GM18951 (cell line): ENCODE data around the gene KCNH1.

ENCODE experiments used
- POLR2A ChIP-seq: IDR thresholded peaks from 4 replicates; pipeline ENCODE4 v1.6.1; 2011; ENCODE audit warnings: mild to moderate bottlenecking; ENCODE audit not compliant: insufficient read length, insufficient read depth; ENCODE audit errors: extremely low read depth
- in situ Hi-C: fragments of 300-500 bp; cut with MboI; formaldehyde crosslinking; loops from one replicate; pipeline ENCODE4 v1.12.0; 2022; ENCODE audit warnings: low sequenced_read_pairs, mixed read lengths, inconsistent platforms; ENCODE audit not compliant: unreplicated experiment

The KCNH1 gene, protein sequence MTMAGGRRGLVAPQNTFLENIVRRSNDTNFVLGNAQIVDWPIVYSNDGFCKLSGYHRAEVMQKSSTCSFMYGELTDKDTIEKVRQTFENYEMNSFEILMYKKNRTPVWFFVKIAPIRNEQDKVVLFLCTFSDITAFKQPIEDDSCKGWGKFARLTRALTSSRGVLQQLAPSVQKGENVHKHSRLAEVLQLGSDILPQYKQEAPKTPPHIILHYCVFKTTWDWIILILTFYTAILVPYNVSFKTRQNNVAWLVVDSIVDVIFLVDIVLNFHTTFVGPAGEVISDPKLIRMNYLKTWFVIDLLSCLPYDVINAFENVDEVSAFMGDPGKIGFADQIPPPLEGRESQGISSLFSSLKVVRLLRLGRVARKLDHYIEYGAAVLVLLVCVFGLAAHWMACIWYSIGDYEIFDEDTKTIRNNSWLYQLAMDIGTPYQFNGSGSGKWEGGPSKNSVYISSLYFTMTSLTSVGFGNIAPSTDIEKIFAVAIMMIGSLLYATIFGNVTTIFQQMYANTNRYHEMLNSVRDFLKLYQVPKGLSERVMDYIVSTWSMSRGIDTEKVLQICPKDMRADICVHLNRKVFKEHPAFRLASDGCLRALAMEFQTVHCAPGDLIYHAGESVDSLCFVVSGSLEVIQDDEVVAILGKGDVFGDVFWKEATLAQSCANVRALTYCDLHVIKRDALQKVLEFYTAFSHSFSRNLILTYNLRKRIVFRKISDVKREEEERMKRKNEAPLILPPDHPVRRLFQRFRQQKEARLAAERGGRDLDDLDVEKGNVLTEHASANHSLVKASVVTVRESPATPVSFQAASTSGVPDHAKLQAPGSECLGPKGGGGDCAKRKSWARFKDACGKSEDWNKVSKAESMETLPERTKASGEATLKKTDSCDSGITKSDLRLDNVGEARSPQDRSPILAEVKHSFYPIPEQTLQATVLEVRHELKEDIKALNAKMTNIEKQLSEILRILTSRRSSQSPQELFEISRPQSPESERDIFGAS

DNA sequence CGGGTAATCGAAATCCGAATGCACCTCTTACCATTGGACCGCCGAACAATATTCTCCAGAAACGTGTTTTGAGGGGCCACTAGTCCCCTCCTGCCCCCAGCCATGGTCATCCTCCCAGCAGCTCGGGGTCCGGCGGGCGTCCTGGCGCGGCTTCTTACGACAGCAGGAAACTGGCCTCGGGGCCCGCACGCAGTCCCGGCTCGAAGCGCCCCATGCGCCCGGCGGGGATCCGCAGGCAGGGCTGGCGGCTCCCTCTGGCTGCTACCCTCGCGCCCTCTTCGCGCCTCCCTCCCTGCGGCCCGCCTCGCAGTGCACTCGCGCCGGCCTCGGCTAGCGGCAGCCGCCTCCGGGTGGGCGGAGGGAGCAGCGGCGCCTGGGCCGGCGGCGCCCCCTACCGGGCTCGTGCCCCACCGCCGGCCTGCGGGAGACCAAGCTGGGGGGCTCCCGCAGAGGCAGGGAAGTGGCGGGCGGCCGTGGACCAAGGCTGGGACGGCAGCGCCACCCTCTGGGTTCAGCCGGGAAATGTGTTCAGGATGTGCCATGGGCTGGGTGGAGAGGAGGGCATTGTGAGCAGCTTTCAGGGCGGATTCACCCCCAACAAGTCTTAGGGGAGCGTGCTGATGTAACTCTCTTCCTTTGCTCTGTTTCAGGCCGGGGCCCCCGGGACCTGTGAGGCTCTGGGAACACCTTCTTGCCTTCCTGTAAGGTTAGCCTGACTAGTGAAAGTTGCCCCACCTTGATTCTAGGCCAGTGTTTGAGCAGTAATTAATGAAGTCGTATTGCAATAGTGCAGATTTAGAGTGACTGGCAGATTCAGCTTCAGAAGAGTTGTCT is at the start of gene KCNH1:
TSS of gene KCNH1 (minus strand) at position 313 of the 834 bp plus-strand sequence. CDS start at position 110, 203 bp downstream.
- no peak for TF ChIP-seq POLR2A
- in situ Hi-C loops, result loop anchor here (25.0 kb wide), 2 partner anchors 547 to 672 kb away; no protein-coding TSS in a partner anchor

GRCh38 chr1:211182746-211183145 is 48.8 kb upstream of the KCNH1 start:
- TF ChIP-seq POLR2A, result no peak
- in situ Hi-C loops, result no loop called here

GRCh38 chr1:211174375-211174774 is 40.4 kb upstream of the KCNH1 start:
- no peak for TF ChIP-seq POLR2A
- in situ Hi-C loops, result no loop called here

DNA sequence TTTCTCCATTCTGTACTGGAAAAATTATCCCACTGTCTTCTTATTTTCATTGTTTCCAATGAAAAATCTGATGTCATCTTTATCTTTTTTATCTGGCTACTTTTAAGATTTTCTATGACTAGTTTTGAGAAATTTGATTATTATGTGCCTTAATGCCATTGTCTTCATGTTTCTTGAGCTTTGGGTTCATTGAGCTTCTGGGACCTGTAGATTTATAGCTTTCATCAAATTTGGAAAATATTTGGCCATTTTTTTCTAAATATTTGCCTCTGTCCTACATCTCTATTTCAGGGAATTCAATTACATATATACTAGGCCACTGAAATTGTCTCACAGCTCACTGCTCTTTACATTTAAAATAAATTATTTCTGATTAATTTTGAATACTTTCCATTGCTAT is 38.7 kb upstream of the KCNH1 start:
- in situ Hi-C loops, result no loop called here
- no peak for TF ChIP-seq POLR2A

GRCh38 chr1:211169353-211169752 is 35.4 kb upstream of the KCNH1 start:
- no peak for TF ChIP-seq POLR2A
- in situ Hi-C loops, result no loop called here

GRCh38 chr1:211158866-211159265 is 24.9 kb upstream of the KCNH1 start:
- in situ Hi-C loops, result no loop called here
- no peak for TF ChIP-seq POLR2A

GRCh38 chr1:211155040-211155439 is 21.1 kb upstream of the KCNH1 start:
- no peak for TF ChIP-seq POLR2A
- in situ Hi-C loops, result no loop called here

DNA sequence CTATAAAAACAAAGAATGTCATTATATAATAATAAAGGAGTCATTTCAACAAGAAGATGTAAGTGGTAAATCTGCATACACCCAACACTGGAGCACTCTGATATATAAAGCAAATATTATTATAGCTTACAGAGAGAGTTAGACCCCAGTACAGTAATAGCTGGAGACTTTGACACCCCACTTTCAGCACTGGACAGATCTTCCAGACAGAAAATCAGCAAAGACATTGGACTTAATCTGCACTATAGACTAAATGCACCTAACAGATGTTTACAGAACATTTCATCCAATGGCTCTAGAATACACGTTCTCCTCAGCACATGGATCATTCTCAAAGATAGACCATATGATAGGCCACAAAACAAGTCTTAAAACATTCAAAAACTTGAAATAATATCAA is 20.0 kb upstream of the KCNH1 start:
- in situ Hi-C loops, result no loop called here
- no peak for TF ChIP-seq POLR2A

DNA sequence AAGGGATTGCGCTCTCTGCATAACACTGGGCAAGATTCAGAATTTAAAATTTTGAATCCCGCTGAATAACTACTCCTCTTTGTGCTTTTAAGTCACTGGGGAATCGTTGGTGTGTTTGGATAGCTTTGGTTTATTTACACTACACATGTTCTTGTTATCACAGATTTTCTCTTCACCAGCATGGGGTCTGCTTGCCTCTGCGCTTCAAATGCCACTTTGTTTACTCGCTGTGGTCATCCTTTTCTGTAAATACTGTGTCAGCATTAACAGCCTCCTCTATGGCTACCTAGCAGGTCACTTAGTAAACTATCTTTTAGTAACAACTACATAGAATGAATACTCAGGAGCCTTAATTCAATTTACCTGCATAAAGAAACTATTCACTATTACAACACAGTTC is 14.4 kb upstream of the KCNH1 start:
- in situ Hi-C loops, result loop anchor here (25.0 kb wide), 2 partner anchors 561 to 686 kb away; no protein-coding TSS in a partner anchor
- no peak for TF ChIP-seq POLR2A

- no peak for TF ChIP-seq POLR2A
- in situ Hi-C loops, result loop anchor here (25.0 kb wide), 2 partner anchors 559 to 684 kb away; no protein-coding TSS in a partner anchor
Observed at GRCh38 chr1:211145944-211146343, 12.0 kb upstream of the KCNH1 start.

- TF ChIP-seq POLR2A, result no peak
Observed at GRCh38 chr1:211135342-211135950, 1.5 kb upstream of the KCNH1 start.

DNA sequence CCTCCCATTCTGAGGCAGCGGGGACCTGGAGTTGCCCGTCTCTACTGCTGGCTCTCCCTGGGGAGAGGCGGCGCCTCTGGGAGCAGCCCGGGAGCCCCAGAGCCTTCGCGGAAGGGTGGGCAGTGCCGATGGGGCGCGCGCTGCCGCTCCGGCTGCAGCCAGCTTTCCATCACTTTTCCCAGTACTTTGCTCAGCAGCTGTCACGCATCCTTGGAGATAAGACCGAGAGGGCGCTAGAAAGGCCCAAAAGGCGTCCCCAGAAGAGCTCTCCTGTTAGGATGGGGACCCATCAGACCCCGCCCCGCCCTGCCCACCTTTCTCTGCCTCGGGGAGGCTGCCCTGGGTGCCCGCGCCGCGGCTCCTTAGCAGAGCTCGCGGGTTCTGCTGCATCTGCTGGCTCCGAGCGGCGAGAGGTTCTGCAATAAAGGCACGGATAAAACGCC is 534 bp downstream of the KCNH1 start:
- in situ Hi-C loops, result loop anchor here (25.0 kb wide), 2 partner anchors 546 to 671 kb away; no protein-coding TSS in a partner anchor

More at GRCh38 chr1:211135342-211135950, 1.5 kb upstream of the KCNH1 start:
- in situ Hi-C loops, result loop anchor here (25.0 kb wide), 2 partner anchors 548 to 673 kb away; no protein-coding TSS in a partner anchor

More for the DNA sequence above, 534 bp downstream of the KCNH1 start:
- TF ChIP-seq POLR2A, result no peak
